Raji (cell line): ENCODE results near the gene KRTAP9-9.
"Not testable (repeated sequence)": the region's sequence is repeated elsewhere in the genome, so short reads cannot be mapped to it uniquely, and the experiment has no call there.

Source experiments
- POLR2A ChIP-seq: IDR thresholded peaks from 2 replicates; pipeline ENCODE4 v1.6.1; 2011; ENCODE audit warnings: low read depth, low read length, control low read depth; ENCODE audit not compliant: insufficient read depth

KRTAP9-9 gene

DNA sequence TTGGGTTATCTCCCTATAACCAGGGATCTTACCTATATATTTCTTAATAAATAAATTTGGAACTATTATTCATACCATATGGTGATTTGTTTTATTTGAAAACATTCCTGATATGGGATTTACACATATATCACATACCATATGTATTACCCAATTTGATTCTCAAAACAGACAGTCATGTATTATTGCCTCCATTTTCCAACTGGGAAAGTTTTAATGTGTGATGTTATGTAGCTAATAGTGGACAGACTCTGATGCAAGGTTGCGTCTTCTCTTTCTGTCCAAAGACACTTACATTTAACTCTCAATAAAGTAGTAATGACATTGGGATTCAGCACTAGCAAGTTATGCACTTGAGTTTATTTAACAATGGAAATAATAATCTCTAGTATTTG lies 1.1 kb downstream of the KRTAP9-9 start:
- TF ChIP-seq POLR2A: no peak

DNA sequence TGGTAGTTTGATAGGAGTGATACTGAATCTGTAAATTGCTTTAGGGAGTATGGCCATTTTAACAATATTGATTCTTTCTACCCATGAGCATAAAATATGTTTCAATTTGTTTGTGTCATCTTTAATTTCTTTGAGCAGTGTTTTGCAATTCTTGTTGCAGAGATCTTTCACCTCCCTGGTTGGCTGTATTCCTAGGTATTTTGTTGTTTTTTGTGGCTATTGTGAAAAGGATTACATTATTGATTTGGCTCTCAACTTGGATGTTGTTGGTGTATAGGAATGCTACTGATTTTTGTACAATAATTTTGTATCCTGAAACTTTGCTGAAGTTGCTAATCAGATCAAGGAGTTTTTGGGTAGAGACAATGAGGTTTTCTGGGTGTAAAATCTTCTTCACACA lies 3.2 kb downstream of the KRTAP9-9 start:
- TF ChIP-seq POLR2A: no peak

DNA sequence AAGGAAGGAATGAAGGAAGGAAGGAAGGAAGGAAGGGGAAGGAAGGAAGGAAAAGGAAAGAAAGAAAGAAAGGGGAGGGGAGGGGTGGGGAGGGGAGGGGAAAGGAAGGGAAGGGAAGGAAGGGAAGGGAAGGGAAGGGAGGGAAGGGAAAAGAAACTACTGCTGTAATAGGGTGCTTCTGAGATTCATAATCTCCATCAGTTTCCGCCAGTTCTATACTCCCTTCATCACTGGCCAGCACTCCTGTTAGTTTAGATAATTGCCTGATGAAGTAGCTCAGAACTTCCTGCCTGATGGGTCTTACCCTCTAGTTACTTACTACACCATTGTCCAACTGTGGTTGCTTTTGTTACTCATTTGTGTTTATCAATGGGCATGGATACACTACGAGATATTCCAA lies 8.0 kb downstream of the KRTAP9-9 start:
- TF ChIP-seq POLR2A: no peak

DNA sequence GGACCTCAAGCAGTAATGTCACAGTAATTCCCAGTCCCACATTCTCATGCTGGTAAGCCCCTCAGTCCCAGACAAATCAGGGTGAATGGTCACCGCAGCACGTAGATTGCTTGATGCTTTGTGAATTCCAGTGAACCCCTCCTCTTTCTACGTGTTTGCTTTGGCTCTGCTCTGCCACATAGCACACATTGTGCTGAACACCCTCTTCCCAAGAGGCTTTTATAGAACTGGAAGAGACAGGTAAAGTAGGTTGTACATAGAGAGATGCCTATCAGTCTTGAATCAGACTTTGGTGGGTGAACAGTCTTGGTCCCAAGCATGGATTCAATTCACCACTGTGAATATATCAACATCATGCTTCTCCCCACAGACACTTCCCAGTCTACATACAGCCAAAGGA lies 9.4 kb downstream of the KRTAP9-9 start:
- no peak for TF ChIP-seq POLR2A

DNA sequence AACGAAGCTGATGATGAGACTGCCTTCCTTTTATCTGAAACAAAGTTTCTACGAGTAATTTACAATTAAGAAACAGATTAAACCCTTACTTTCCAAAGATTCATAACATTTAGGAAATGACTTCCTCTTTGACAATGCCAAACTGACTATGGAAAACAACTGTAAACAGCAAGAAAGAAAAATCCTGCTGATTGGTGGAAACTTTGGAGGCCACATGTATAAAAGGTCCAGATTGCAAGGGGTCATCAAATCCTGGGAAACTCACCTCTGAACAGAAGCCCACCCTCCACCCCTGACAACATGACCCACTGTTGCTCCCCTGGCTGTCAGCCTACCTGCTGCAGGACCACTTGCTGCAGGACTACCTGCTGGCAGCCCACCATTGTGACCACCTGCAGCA lies 9.9 kb downstream of the KRTAP9-9 start, which contains the start of gene KRTAP9-6:
Gene KRTAP9-6, plus strand, starts transcription at position 301 of the 400 bp plus-strand sequence. Its CDS starts 0 bp downstream, at position 301.
- TF ChIP-seq POLR2A: no peak

DNA sequence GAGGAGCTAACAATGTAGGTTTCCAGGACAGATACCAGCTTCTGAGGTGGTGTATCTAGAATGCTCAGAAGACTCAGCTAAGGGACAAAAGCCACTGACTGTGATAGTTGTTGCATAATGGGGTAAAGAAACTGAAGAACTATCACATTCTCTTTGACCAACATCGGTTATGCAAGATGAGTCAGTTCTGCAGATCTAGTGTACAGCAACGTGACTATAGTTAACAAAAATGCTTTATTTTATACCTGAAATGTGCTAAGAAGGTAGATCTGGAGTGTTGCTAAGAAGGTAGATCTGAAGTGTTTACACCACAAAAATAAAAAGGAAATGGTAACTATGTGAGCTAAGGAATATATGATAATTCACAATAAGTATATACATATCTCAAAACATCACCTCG lies 12.5 kb downstream of the KRTAP9-9 start:
- TF ChIP-seq POLR2A: no peak

DNA sequence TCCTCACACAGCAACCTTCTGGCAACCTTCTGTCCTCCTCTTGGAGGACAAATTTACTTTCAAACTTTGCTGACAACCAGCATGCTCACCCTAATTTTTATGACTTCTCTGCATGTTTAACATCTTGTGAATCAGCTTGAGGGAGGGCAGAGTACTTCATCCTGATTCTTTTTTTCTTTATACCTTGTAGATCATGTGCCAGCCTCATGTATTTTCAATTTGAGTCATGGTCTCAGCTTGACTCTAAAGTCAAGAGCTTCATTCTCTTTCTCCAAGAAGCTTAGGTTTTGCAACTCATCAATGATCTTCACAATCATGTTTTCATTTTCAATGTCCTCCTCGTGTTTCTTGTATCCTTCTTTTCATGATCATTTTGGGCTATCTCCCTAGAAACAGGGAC lies 16.7 kb downstream of the KRTAP9-9 start:
- TF ChIP-seq POLR2A: no peak

DNA sequence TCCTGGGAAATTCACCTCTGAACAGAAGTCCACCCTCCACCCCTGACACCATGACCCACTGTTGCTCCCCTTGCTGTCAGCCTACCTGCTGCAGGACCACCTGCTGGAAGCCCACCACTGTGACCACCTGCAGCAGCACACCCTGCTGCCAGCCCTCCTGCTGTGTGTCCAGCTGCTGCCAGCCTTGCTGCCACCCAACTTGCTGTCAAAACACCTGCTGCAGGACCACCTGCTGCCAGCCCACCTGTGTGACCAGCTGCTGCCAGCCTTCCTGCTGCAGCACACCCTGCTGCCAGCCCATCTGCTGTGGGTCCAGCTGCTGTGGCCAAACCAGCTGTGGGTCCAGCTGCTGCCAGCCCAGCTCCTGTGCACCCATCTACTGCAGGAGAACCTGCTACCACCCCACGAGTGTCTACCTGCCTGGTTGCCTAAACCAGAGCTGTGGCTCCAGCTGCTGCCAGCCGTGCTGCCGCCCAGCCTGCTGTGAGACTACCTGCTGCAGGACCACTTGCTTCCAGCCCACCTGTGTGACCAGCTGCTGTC lies 20.5 kb downstream of the KRTAP9-9 start, which contains the start of gene KRTAP9-7:
Gene KRTAP9-7, plus strand, starts transcription at position 51 of the 543 bp plus-strand sequence. Its CDS starts 0 bp downstream, at position 51.
- TF ChIP-seq POLR2A: not testable (repeated sequence)

DNA sequence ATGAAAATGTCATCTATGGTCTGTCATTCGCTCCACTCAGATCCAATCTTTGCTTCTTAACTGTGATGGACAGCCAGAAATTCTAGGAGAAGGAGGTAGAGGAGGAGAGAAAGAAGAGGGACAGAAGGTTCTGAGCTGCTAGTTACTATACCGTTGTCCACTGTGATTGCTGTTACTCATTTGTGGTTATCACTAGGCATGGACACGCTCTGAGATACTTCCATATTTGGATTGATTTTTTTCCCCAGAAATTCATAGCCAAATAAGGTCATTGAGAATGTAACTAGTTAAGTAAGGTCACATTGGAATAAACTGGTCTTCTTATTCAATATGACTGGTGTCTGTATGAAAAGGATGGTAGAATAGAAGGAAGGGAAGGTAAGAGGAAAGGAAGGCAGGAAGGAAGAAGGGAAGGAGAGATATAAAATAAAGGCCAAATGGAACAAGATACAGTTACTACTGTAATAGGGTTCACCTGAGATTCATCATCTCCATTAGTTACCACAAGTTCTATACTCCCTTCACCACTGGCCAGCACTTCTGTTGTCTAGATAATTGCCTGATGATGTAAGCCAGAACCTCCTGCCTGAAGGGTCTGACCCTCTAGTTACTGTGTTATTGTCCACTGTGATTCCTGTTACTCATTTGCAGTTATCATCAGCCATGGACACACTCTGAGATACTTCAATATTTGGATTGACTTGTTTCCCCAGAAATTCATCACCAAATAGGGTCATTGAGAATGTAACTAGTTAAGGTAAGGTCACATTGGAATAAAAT lies 23.2 kb downstream of the KRTAP9-9 start:
- TF ChIP-seq POLR2A: no peak

DNA sequence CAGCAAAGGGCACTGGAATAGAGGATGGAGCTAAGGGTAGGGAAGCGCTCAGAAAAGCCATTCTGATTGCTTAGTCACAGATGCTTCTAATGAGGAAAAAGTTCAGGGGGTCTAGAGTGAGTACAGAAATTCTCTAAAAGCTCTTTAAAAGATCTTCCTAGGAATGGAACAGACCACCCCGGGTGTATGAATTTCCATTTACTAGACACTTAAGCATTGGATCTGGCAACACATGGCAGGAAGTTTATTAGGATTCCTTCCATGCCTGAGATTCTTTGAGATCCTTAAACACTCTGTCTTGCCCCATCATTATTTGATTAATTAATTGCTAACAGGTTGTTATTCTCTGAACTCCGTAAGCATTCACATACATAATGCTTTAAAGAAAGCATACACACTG lies 28.9 kb downstream of the KRTAP9-9 start:
- TF ChIP-seq POLR2A: no peak

DNA sequence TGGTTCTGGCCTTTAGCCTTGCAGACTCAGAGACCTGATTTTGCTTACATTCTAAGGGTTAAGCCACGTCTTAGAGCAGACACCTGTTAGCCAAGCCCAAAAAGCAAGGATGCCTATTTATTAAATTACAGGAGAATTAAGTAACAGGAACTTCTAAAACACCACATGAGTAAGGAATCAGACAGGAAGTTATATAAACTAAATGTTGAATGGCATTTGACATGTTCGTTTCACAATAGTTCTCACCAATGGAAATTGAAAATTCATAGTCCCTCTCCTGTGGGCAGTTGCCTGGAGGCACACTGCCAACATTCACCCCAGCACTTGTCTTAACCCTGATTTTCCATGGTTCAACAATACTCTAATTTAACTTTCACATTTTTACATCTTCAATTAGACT lies 29.4 kb downstream of the KRTAP9-9 start:
- TF ChIP-seq POLR2A: no peak

DNA sequence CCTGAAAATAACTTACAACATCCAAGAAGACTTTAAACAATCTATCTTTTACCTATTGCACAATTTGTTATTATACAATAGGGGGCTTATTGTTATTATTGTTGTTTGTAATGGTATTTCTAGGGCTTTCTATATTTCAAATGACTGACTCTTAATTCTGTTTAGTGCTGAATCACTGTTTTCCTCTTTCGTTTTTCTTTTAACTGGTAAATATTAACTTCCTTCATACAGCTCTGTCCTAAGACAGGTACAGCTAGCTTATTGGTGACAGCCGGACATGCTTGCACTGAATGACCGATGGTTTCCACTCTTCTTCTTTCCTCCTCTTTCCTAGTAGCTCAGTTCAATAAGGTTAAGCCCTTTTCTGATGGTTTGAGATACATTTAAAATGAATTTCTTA lies 31.9 kb downstream of the KRTAP9-9 start:
- TF ChIP-seq POLR2A: no peak

DNA sequence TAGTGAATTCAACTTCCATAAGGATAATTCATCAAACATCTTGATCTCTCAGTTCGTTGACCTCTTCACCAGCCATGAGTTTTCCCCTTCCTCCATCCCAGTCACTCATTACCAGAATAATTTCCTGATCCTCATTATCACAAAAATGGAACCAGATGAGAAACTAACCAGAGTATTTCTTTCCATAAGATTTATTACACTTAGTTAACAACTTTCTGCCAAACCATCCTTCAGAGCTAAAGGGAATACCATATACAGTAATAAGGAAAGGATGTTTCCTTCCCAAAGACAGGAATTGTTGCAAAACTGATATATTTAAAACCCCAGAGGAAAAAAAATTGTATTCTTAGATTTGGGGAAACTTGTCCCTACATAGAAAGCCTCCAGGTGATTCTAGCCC lies 38.8 kb downstream of the KRTAP9-9 start:
- TF ChIP-seq POLR2A: no peak

DNA sequence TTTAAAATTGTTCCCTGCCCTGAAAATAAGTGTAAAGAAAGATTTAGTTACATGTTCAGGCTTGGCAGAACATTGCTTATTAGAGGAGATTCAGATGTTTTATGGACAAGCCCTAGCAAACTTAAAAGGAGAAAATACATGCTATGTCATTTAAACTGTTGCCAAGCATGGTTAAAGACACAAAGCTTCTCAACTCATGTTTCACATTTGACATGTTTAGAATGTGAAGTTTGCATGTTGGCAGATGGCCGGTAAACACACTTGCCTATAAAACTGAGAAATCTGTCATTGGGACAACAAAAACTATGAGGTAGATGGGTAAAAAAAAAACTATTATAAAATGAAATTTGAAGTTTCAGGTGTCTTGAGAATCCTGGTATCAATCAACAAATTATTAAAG lies 41.7 kb downstream of the KRTAP9-9 start:
- TF ChIP-seq POLR2A: no peak

DNA sequence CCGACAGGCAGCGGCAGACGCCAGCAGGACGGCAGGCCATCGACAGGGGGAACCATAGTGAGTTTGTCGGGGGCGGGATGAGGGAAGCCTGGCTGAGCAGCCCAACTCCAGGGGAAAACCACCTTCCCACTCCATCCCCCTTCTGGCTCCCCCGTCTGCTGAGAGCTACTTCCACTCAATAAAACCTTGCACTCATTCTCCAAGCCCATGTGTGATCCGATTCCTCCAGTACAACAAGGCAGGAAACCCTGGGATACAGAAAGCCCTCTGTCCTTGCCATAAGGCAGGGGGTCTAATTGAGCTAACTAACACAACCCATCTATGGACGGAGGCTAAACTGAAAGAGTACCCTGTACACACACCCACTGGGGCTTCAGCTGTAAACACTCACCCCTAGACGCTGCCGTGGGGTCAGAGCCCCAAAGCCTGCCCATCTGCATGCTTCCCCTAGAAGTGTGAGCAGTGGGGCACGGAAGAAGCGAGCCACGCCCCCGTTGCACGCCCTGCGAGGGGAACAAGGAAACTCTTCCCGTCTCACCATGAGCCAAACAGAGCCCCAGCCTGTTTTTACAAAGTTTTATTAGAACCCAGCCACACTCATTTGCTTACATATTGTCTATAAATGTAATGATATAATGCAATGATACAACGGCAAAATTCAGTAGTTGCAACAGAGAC lies 43.4 kb downstream of the KRTAP9-9 start:
- no peak for TF ChIP-seq POLR2A

DNA sequence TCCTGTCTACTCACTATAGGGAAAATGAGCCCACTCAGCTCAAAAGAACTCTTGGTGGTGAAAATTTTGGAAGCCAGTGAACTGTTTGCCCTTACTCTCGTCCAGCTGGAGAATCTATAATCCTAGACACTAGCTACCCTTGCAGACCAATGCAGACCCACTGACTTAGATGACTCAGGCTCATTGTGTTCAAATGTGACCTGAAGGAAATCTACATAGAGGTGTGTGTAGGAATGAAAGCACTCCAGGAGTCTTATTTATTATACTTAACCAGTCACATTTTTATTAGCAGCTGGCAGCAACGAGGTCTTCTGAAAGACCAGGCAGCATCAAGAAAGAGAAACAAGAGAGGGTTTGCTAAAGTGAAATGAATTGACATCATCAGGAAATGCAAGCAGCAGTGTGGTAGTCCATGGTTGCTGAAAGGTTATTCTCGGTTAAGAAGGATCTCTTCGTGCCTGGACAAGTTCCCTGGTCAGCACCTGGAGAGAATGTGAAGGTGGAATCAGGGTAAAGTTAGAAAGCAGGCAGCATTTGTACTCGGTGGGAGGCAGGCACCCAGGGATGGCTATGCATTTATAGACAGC lies 46.1 kb downstream of the KRTAP9-9 start:
- no peak for TF ChIP-seq POLR2A
